Endothelial cell (in vitro differentiated cells): ENCODE data around the gene OR5T3. TPM values are rescaled to one million over a fixed set of nuclear protein-coding genes. Genes with fewer than 3 reads are reported as not detected.
"Not testable (repeated sequence)": the region's sequence is repeated elsewhere in the genome, so short reads cannot be mapped to it uniquely, and the experiment has no call there.

Experiments used
- DNase-seq: peaks from one replicate; pipeline ENCODE4 v3.0.0; 2021; ENCODE audit warnings: low spot score
- H3K27ac Mint-ChIP-seq: one replicate; pipeline ENCODE4 v1.8.0; 2021; ENCODE audit warnings: mixed read lengths, inconsistent platforms; ENCODE audit not compliant: unreplicated experiment
- H3K27me3 Mint-ChIP-seq: one replicate; pipeline ENCODE4 v1.8.0; 2021; ENCODE audit warnings: mild to moderate bottlenecking, moderate library complexity, mixed read lengths, inconsistent platforms; ENCODE audit not compliant: unreplicated experiment
- H3K36me3 Mint-ChIP-seq: one replicate; pipeline ENCODE4 v1.8.0; 2021; ENCODE audit warnings: mild to moderate bottlenecking, low read depth, mixed read lengths, inconsistent platforms; ENCODE audit not compliant: unreplicated experiment
- H3K4me1 Mint-ChIP-seq: one replicate; pipeline ENCODE4 v1.8.0; 2021; ENCODE audit warnings: mild to moderate bottlenecking, mixed read lengths, inconsistent platforms; ENCODE audit not compliant: unreplicated experiment
- H3K4me3 Mint-ChIP-seq: one replicate; pipeline ENCODE4 v1.8.0; 2021; ENCODE audit warnings: mild to moderate bottlenecking, mixed read lengths, inconsistent platforms; ENCODE audit not compliant: unreplicated experiment
- H3K9me3 Mint-ChIP-seq: one replicate; pipeline ENCODE4 v1.8.0; 2021; ENCODE audit warnings: mixed read lengths, inconsistent platforms; ENCODE audit not compliant: unreplicated experiment
- long read RNA-seq: library from polyadenylated mRNA; unstranded; transcript quantifications from one replicate; pipeline ENCODE4 v2.0.0, GENCODE V29; 2020; ENCODE audit not compliant: unreplicated experiment
- total RNA-seq: library from RNA; stranded (reverse); fragmentation: NEBNext Ultra II Directional; extraction: Animal tissue kit (Norgen Biotek cat#: 25700); gene quantifications from one replicate; pipeline ENCODE4 v1.2.1, GENCODE V29; 2021; ENCODE audit not compliant: unreplicated experiment
- TF ChIP-seq, protein P1 (sequence below): fragments of 200-600 bp; sonication (generic); IDR thresholded peaks from one replicate; pipeline ENCODE4 v1.5.0; 2021; ENCODE audit warnings: antibody characterized with exemption; ENCODE audit not compliant: unreplicated experiment

OR5T3 gene
- not detected for total RNA-seq
- long read RNA-seq: 0 reads

DNA sequence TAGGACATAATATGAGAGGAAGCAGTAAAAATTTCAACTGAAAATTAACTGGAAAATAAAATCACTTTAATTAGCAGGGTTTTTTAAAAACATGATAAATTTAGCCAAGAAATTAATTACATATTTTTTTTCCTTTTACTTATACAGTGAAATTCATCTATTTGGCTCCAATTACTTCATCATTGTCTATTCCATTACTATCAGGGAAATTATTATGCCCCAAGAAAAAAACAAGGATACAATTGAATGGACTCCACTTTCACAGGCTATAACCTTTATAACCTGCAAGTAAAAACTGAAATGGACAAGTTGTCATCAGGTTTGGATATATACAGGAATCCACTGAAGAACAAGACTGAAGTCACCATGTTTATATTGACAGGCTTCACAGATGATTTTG is at the start of gene OR5T3:
Gene OR5T3, plus strand, starts transcription at position 301 of the 400 bp plus-strand sequence. Its CDS starts 0 bp downstream, at position 301.
- H3K36me3 Mint-ChIP-seq: no peaks in the 10 kb centered on the region
- no peaks in the 10 kb centered on the region for H3K9me3 Mint-ChIP-seq
- H3K4me1 Mint-ChIP-seq: no peaks in the 10 kb centered on the region
- H3K27ac Mint-ChIP-seq: no peak within 1 kb of the TSS
- no peaks in the 10 kb centered on the region for H3K27me3 Mint-ChIP-seq
- no peak for DNase-seq
- H3K4me3 Mint-ChIP-seq: no peak within 1 kb of the TSS
- TF ChIP-seq, protein P1, sequence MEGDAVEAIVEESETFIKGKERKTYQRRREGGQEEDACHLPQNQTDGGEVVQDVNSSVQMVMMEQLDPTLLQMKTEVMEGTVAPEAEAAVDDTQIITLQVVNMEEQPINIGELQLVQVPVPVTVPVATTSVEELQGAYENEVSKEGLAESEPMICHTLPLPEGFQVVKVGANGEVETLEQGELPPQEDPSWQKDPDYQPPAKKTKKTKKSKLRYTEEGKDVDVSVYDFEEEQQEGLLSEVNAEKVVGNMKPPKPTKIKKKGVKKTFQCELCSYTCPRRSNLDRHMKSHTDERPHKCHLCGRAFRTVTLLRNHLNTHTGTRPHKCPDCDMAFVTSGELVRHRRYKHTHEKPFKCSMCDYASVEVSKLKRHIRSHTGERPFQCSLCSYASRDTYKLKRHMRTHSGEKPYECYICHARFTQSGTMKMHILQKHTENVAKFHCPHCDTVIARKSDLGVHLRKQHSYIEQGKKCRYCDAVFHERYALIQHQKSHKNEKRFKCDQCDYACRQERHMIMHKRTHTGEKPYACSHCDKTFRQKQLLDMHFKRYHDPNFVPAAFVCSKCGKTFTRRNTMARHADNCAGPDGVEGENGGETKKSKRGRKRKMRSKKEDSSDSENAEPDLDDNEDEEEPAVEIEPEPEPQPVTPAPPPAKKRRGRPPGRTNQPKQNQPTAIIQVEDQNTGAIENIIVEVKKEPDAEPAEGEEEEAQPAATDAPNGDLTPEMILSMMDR: no peak

DNA sequence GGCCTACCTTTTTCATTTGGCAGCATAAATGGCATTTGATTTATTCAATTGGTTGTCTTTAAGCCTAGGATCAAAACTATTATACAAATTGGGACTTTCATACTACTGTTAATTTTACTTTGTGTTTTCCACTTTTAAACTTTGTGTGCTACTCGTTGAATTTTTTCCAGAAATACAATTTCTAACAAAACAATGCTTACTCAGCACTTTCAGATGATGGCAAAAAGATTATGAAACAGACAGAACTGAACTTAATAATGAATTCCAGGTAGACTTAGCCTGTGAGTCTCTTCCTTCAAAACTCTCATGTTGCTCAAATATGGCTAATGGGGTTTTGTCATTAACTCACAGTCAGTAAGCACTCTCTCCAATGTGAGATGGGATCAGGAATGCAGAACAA is 44.3 kb upstream of the OR5T3 start:
- DNase-seq: no peak
- Mint-ChIP-seq H3K4me1 (no peaks in the 10 kb centered on the region), H3K4me3 (no peak overlapping the region), H3K27me3 (no peaks in the 10 kb centered on the region), H3K27ac (no peak overlapping the region), H3K36me3 (no peaks in the 10 kb centered on the region), H3K9me3 (no peaks in the 10 kb centered on the region)
- TF ChIP-seq, protein P1: no peak

DNA sequence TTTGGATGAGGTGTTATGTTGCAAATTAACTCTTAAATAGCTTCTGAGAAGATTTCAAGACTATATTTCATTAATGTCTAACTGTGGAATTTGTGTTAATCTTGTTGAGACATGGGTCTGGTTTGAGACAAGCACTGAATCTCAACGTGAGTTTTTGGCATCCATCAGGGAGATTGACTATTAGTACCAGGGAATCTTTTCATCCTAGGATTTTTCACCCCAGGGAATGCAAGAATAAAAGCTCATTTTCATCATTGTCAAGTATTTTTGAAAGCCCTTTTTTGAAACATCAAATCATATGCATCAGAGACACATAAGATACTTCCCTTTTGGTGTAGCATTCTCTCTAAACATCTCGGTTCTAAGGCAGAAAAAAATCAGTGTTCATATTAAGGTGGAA is 37.5 kb upstream of the OR5T3 start:
- H3K4me1 Mint-ChIP-seq: no peaks in the 10 kb centered on the region
- H3K27me3 Mint-ChIP-seq: peaks cover 2% of the 10 kb centered on the region
- no peak overlapping the region for H3K27ac Mint-ChIP-seq
- peaks cover 3% of the 10 kb centered on the region for H3K36me3 Mint-ChIP-seq
- no peak for DNase-seq
- H3K9me3 Mint-ChIP-seq: peaks cover 7% of the 10 kb centered on the region
- H3K4me3 Mint-ChIP-seq: no peak overlapping the region
- TF ChIP-seq, protein P1: no peak

DNA sequence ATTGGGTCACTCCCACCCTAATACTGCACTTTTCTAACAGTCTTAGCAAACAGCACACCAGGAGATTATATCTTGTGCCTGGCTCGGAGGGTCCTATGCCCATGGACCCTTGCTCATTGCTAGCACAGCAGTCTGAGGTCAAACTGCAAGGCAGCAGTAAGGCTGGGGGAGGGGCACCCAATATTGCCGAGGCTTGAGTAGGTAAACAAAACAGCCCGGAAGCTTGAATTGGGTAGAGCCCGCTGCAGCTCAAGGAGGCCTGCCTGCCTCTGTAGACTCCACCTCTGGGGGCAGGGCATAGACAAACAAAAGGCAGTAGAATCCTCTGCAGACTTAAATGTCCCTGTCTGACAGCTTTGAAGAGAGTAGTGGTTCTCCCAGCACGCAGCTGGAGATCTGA is 32.3 kb upstream of the OR5T3 start:
- not testable (repeated sequence) for H3K4me1 Mint-ChIP-seq, H3K36me3 Mint-ChIP-seq, H3K4me3 Mint-ChIP-seq, DNase-seq, H3K27me3 Mint-ChIP-seq, H3K9me3 Mint-ChIP-seq, H3K27ac Mint-ChIP-seq

DNA sequence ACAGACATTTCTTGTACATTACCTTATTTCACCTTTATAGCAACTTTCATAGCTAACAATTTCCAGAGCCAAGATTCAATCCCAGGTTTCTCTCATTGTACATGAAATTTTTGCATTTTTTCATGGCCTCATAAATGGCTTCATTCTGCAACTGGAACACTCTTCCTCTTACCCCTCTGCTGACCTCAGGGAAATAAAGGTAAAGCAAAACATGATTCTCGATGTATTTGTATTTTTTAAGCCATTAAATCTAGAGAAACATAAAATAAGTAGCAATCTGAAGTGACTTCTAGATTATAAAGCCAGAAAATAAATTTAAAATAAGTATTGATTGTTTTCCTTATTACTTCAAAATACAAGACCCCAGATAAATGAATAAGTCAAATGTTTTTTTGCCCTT is 17.9 kb upstream of the OR5T3 start, which contains the start of gene OR5T2:
Gene OR5T2, minus strand, starts transcription at position 101 of the 400 bp plus-strand sequence. CDS start 1,193 bp downstream, outside the sequence.
- no peak within 1 kb of the TSS for H3K4me3 Mint-ChIP-seq
- no peak within 1 kb of the TSS for H3K27ac Mint-ChIP-seq
- H3K27me3 Mint-ChIP-seq: no peaks in the 10 kb centered on the region
- H3K9me3 Mint-ChIP-seq: no peaks in the 10 kb centered on the region
- H3K4me1 Mint-ChIP-seq: no peaks in the 10 kb centered on the region
- no peak for DNase-seq
- H3K36me3 Mint-ChIP-seq: no peaks in the 10 kb centered on the region
- TF ChIP-seq, protein P1: no peak
